Erythroblast (primary cell): Measurements from ENCODE around the gene HLF.

Experiments used
- GATA1 ChIP-seq: IDR thresholded peaks from 2 replicates; pipeline ENCODE4 v1.6.1; 2011; ENCODE audit warnings: low read depth, mild to moderate bottlenecking, control low read depth, low read length, moderate library complexity
- POLR2A ChIP-seq: IDR thresholded peaks from 2 replicates; pipeline ENCODE4 v1.6.1; 2011; ENCODE audit warnings: mild to moderate bottlenecking, low read length

GRCh38 chr17:55340686-55341085 is 75.9 kb downstream of the HLF start:
- TF ChIP-seq POLR2A (no peak), GATA1 (no peak)
